ENCODE results near the gene ZNRF1. TPM values are rescaled to one million over a fixed set of nuclear protein-coding genes. Genes with fewer than 3 reads are reported as not detected.

Gene ZNRF1
- total and polyA plus RNA-seq, 2 of the 8 experiments (the other 6 are each of a cell fraction or from before 2014, with no cell fraction given): 33.5 to 52.9 TPM

GRCh38 chr16:75029854-75030253 lies 31.0 kb downstream of the ZNRF1 start:
- H2BK15ac ChIP-seq (ENCODE audit: low read length): no peak overlapping the region
- CTCF ChIA-PET (ENCODE audit: partially characterized antibody): interaction anchor here (1.5 kb wide), 1 partner anchor 33 kb away, joined by 3 read pairs; no protein-coding TSS in a partner anchor
- FAIRE-seq: no peak
- no peak for TF ChIP-seq CHD7 (IDR thresholded peaks at IDR 0.05; ENCODE audit: insufficient replicate concordance, low read length)

More at GRCh38 chr16:75029854-75030253, 31.0 kb downstream of the ZNRF1 start:
- Histone ChIP-seq H3K79me1 (ENCODE audit: low read depth, low read length) (peaks cover 10% of the 10 kb centered on the region), H3K4ac (replicated peaks; ENCODE audit: insufficient read length, low read depth, low read length) (no peak overlapping the region), H3K9me3 (ENCODE audit: insufficient read depth in 2 of 2, low read depth in 1 of 2, low read length in 1 of 2) (0 out of 4 replicates have a peak, but pooled peaks cover 0 to 3% of the 10 kb centered on the region in 2 experiments), H2BK5ac (ENCODE audit: low read depth, low read length) (no peak overlapping the region), H3K56ac (replicated peaks; ENCODE audit: insufficient read length, low read depth, low read length) (no peak overlapping the region), H3K4me2 (ENCODE audit: insufficient read depth in 1 of 2, low read depth in 2 of 2, low read length in 2 of 2) (no peak overlapping the region), H2BK20ac (ENCODE audit: low read length) (no peak overlapping the region), H4K8ac (ENCODE audit: extremely low read depth, insufficient read depth, low read length) (no peak overlapping the region), H3K27me3 (replicated peaks in 1 of 4; ENCODE audit: control insufficient read depth in 3 of 4, extremely low read depth in 1 of 4, insufficient read depth in 3 of 4, low read length in 3 of 4) (no peaks in the 10 kb centered on the region), H3K36me3 (ENCODE audit: control insufficient read depth in 2 of 4, insufficient read depth in 4 of 4, low read length in 3 of 4) (no peaks in the 10 kb centered on the region; a peak in 1 of 8 replicates), H3K79me2 (ENCODE audit: control insufficient read depth in 1 of 2, insufficient read depth in 2 of 2, low read length in 2 of 2) (peaks cover 0 to 82% of the 10 kb centered on the region in 2 experiments; a peak in 3 of 4 replicates), H2AFZ (ENCODE audit: low read length) (no peak overlapping the region), H4K20me1 (replicated peaks in 1 of 2; ENCODE audit: control insufficient read depth in 1 of 2, insufficient read depth in 2 of 2, low read length in 2 of 2) (peaks cover 0 to 8% of the 10 kb centered on the region in 2 experiments), H2AK5ac (ENCODE audit: low read depth, low read length) (no peak overlapping the region), H3K14ac (ENCODE audit: insufficient read length) (no peak overlapping the region), H3K23ac (ENCODE audit: insufficient read length) (no peak overlapping the region), H3K9ac (replicated peaks in 1 of 4; ENCODE audit: extremely low read depth in 1 of 4, low read depth in 3 of 4, low read length in 3 of 4) (no peak overlapping the region), H3K27ac (ENCODE audit: low read depth, low read length) (no peak overlapping the region), H2BK120ac (replicated peaks; ENCODE audit: low read depth, low read length) (no peak overlapping the region), H3K18ac (ENCODE audit: extremely low read depth, low read length) (no peak overlapping the region), H3K23me2 (ENCODE audit: low read depth, low read length) (no peaks in the 10 kb centered on the region), H3K4me1 (replicated peaks in 1 of 4; ENCODE audit: control insufficient read depth in 3 of 4, insufficient read depth in 4 of 4, low read length in 3 of 4) (no peaks in the 10 kb centered on the region; a peak in 1 of 7 replicates), H3K4me3 (ENCODE audit: extremely low read depth in 1 of 4, insufficient read depth in 2 of 4, low read depth in 3 of 4, low read length in 4 of 4) (no peak overlapping the region), H4K91ac (replicated peaks; ENCODE audit: insufficient read length, low read length) (no peak overlapping the region), H4K5ac (ENCODE audit: insufficient read length, low read depth, low read length) (no peak overlapping the region), H2BK12ac (ENCODE audit: low read depth, low read length) (no peak overlapping the region)
- POLR2A ChIA-PET (ENCODE audit: partially characterized antibody): no interaction called here
- no peak for DNase-seq (ENCODE audit: low read depth in 1 of 2, low spot score in 2 of 2)

All from H1 (cell line).